CD4-positive, alpha-beta T cell treated with Interleukin-17A for 4 hours (primary cell): ENCODE data around the gene TAC4.
A peak's percentile ranks its signal among the peaks of the same experiment; 100 is the strongest.

Experiments used
- DNase-seq: peaks from one replicate; pipeline ENCODE4 v3.0.0-alpha.2; 2020; ENCODE audit warnings: mixed read lengths

Gene TAC4

GRCh38 chr17:49798182-49798581 is 49.7 kb downstream of the TAC4 start:
- DNase-seq: no peak

DNA sequence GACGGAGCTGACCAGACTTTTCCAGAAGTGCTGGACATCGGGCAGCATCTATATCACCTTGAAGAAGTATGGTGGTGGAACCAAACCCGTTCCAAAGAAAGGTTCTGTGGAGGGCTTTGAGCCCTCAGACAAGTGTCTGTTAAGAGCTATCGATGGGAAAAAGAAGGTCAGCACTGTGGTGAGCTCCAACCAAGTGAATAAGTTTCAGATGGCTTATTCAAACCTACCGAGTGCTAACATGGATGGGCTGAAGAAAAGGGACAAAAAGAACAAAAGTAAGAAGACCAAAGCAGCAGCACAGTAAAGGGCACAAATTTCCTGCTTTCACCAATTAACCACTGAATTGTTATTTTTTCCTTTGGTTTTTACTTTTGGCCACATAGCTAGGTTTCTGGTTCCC is 52.5 kb downstream of the TAC4 start:
- DNase-seq: no peak

DNA sequence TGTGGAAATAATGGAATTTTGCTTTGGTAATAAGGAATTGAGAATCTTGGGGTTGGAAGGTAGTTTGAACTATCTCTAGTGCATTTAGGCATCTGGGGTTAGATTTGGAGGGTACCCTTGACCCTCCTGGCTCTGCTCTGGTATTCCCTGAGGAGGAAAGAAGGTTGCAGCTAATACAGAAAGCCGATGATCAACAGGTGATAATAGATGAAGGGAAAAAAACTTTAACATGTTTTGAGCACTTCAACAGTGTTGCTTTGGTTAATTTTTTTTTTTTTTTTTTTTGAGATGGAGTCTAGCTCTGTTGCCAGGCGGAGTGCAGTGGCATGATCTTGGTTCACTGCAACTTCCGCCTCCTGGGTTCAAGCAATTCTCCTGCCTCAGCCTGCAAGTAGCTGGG is 54.6 kb downstream of the TAC4 start:
- no peak for DNase-seq

DNA sequence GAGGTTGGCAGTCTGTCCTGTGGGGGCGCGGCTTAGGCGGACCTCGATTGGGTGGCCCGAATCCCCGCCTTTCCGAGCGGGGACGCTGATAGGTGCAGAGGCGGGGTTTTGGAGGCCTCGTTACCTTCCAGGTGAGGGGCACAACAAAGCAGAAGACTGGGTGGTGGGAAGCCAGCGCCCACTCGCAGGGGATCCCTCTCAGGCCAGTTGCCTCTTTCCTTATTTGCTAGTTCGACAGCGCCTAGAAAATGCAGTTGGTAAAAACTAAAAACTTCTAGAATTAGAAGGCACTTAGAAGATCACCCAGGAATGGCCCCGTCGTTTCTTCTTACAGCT is 58.7 kb downstream of the TAC4 start:
- DNase-seq: no peak

DNA sequence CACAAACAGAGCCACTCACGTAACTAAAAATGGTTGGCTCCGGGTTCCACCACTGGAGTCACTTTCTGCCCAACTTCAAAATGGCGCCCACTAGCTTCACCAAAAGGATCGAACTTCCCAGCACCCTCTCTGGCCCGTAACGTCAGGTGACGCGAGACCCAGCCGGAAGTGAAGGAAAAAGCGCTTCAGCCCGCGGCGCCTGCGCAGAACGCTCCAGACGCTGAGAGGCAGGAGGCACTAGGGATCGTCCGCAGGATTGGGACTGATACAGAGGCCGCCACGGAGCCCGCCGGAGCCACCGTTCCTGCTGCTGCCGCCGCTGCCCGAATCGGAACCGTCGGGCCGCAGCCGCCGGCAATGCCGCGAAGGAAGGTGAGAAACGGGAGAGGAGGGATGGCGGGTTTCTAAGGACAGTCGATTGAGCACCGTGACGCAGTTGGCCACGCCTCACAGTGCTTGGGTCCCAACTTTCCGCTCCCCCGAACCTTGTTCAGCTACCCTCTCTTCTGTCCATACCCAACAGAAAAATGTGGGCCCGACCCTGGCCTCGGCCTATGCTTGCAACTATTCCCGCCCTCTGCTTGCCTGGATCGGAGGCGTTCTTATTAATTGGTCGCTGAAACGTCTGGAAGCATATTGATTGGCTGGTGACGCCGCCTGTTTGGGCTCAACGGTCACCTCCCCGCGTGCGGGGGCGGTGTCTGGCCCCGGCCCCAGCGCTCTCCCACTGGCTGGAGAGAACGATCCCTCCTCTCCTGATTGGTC is 59.2 kb downstream of the TAC4 start, which contains the start of gene KAT7:
TSS of gene KAT7 (plus strand) at position 204 of the 765 bp plus-strand sequence. CDS start at position 358, 154 bp downstream.
- DNase-seq: peak; percentile 98
